Mononuclear cell (primary cell): ENCODE measurements around the gene SERPINE1. TPM values are rescaled to one million over a fixed set of nuclear protein-coding genes. Genes with fewer than 3 reads are reported as not detected.

Source experiments
- H3K27me3 ChIP-seq: 2 replicates; pipeline ENCODE4 v1.6.0; 2011; ENCODE audit warnings: low read length, control low read depth; ENCODE audit not compliant: insufficient read depth
- H3K4me1 ChIP-seq: 2 replicates; pipeline ENCODE4 v1.5.1; 2011; ENCODE audit warnings: mild to moderate bottlenecking, low read length, control low read depth; ENCODE audit not compliant: insufficient read depth
- H3K4me3 ChIP-seq: 2 replicates; pipeline ENCODE4 v1.5.1; 2011; ENCODE audit warnings: mild to moderate bottlenecking, low read length, moderate library complexity
- H3K9me3 ChIP-seq: 2 replicates; pipeline ENCODE4 v1.5.1; 2011; ENCODE audit warnings: low read depth, mild to moderate bottlenecking, control low read depth, low read length
- total RNA-seq: library from RNA; depleted of rRNA; stranded (reverse); fragments of >200 nt; gene quantifications from one replicate; pipeline ENCODE4 v1.2.3, GENCODE V29; 2012

The SERPINE1 gene
- total RNA-seq, 1 donor: 2.3 TPM

DNA sequence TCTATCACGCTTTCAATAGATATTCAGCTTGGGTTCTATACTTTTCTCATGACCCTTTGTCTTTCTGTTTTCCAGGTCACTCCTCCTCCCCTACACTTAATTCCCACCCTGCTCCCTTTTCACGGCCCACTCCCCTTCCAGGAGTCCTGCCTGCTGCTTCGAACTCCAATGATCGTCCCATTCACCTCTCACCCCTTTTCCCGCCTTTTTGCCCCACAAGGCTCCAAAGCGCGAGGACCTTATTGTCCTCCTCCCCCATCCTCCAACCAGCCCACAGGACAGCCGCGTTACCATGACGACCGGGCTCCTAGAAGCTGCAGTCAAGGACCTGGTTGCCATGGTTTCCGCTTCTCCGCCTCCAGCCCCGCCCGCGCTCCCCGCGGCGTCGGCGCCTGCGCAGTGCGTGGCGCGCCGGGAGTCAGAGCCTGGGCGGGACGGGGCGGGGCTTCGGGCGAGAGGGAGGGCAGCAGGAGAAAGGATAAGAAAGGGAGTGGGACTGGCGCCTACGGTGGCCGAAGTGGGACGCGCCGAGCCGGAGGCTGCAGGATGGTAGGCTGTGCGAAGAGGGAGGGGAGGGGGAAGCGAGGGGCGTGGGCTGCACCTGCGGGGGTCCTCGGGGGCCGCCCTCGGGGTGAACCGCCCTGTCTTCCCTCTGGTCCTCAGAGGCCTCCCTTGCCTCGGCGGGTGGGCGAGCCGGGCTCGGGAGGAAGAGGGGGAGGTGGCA, 27.2 kb downstream of the SERPINE1 start, which contains the start of gene AP1S1:
Gene AP1S1, plus strand, starts transcription at position 508 of the 724 bp plus-strand sequence. Its CDS starts 39 bp downstream, at position 547.
- H3K27me3 ChIP-seq: no peaks in the 10 kb centered on the region
- H3K4me3 ChIP-seq: peak within 1 kb of the TSS; percentile 44
- H3K4me1 ChIP-seq: peaks cover 14% of the 10 kb centered on the region
- no peaks in the 10 kb centered on the region for H3K9me3 ChIP-seq

DNA sequence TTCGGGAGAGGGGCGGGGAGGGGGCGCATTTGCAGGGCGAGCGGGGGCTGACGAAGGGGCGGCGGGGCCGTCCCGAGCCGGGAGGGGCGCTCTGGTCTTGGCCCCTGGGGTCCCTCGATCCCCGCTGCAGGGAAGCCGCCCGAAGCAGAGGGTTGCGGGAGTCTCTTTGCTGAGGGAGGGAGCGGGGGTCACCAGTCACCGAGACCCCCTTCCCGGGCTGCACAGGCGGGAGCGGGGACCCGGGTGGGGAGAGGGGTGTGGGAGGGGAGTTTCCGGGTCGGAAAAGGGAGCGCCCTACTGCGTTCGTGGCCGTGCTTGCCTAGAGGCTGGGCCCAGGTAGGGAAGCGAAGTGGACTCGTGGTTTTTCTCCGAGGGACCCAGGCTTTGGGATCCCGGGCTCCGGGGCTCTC, 27.8 kb downstream of the SERPINE1 start:
- Histone ChIP-seq H3K27me3 (no peaks in the 10 kb centered on the region), H3K4me1 (peaks cover 14% of the 10 kb centered on the region), H3K4me3 (peak overlapping the region; percentile 44), H3K9me3 (no peaks in the 10 kb centered on the region)

DNA sequence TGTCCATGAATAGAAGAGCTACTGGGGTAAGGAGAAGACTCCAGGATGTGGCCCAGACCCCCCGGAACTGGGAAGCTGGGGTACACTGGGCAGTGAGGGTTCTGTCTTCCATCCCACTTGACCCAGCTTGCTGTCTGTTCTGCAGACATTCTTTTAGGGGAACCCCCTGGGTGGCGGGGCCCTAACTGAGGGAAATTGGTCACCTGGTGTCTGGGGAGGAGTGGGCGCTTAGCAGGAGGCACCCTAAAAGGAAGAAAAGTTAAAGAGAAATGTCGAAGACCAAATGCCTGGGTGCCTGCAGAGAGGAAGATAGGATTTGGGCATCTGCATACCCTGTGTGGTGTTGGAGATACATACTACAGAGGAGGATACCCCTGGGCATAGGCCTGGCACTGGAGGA, 28.4 kb downstream of the SERPINE1 start:
- H3K27me3 ChIP-seq: no peaks in the 10 kb centered on the region
- H3K4me3 ChIP-seq: no peak overlapping the region
- H3K4me1 ChIP-seq: peaks cover 14% of the 10 kb centered on the region
- no peaks in the 10 kb centered on the region for H3K9me3 ChIP-seq

DNA sequence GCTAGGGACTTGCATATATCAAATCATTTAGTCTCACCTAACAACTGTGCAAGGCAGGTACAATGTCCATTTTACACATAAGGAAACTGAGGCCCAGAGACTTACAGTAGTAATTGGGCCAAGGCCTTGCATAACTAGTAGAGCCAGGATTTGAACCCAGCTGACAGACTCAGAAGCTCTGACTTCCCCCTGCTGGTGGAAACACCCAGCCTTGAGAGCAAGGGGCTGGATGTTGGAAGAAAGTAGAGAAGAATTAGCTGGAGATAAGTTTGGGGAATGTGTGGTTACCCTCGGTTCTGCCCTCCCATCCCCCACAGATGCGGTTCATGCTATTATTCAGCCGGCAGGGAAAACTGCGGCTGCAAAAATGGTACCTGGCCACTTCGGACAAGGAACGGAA, 29.4 kb downstream of the SERPINE1 start:
- H3K27me3 ChIP-seq: no peaks in the 10 kb centered on the region
- no peak overlapping the region for H3K4me3 ChIP-seq
- peaks cover 14% of the 10 kb centered on the region for H3K4me1 ChIP-seq
- no peaks in the 10 kb centered on the region for H3K9me3 ChIP-seq

DNA sequence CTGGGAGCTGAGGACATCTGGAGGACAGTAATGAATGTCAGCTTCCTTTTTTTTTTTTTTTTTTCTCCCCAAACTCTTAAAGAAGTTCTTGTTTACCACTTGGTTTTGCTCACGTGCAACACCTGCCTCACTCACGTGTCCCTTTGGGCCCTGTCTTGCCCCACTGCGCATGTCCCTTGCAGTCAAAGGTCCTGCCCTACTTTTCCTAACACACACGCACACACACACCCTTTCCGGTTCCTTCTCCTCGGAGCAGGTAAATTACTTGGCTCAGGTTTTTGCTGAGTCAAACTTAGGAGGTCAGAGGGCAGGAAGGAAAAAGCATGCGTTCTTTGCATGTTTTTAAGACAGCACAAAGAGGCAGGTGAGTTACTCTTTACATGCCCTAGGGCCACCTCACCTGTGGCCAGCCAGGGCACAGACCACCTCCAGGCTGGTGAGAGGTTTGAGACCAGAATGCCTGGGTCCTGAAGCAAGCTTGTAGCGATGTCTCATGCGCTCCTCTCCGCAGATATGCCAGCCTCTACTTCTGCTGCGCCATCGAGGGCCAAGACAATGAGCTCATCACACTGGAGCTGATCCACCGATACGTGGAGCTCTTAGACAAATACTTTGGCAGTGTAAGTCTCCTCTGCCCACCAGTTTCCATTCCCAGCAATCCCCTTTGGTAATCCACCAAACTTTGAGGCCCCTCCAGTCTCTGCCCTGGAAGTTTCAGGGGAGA, 30.1 kb downstream of the SERPINE1 start:
- no peaks in the 10 kb centered on the region for H3K9me3 ChIP-seq
- H3K27me3 ChIP-seq: peaks cover 1% of the 10 kb centered on the region
- no peak overlapping the region for H3K4me3 ChIP-seq

DNA sequence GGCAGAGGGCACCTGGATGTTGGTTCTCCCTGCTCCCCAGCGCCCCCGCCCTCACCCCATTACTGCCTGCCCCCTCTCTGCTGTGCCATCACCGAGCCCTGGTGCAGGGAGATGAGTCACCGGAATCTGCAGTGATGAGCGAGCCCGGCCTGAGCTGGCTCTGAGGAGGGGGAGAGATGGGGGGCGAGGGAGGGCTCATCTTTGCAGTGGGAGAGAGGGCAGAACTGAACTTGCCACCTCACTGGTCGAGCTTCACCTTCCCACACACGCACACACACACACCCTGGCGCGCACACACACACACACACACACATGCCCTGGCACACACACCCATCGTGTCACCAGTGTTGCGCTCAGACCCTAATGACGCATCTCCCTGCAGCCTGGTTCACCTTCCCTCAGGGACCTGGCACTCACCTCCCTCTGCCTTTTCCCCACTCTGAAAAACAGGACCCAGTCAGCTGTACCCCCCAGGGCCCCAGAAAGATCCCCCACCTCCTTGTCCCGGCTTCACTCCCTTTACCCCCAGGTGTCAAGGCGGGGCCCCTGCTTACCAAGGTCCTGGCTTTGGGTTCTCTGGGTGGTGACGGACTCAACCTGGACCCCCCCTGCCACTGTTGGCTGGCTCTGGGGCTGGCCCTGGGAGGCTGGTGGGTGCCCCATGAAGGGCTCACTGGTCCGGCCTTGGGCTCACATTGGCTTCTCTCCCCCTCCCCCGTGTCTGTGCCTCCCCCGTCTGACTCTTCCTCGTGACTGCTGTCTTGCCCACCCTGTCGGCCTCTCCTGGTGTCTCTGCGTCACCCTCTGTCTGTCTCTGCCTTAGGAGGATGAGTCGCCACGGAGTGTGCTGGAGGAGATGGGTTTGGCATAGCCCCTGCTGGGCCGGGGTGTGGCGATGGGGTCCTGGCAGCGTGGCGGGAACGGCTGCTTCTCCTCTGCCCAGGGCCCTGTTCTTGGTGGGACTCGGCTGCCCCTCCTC, 33.1 kb downstream of the SERPINE1 start:
- no peaks in the 10 kb centered on the region for H3K9me3 ChIP-seq
- no peak overlapping the region for H3K4me3 ChIP-seq
- H3K27me3 ChIP-seq: peaks cover 21% of the 10 kb centered on the region
- H3K4me1 ChIP-seq: peaks cover 31% of the 10 kb centered on the region

More for the DNA sequence above, 30.1 kb downstream of the SERPINE1 start:
- H3K4me1 ChIP-seq: peaks cover 14% of the 10 kb centered on the region

DNA sequence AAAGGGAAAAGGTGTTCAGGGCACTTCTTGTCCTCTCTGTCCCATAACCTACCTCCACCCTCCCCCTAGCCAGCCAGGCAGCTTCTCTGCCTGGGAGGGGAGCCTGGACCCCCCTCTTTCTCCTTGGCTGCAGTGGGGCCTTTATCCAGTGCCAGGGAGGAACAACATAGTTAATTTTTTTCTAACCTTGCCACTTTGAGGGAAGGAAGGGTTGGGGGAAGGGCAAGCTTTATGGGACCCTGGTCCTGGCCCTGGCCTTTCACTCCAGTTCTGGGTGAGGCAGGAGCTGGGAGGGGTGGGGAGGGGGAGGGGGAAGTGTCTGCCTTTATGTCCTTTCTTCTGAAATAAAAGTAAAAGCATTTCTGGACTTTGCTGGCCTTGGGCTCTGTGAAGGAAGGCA, 34.0 kb downstream of the SERPINE1 start:
- Histone ChIP-seq H3K4me1 (peaks cover 34% of the 10 kb centered on the region), H3K9me3 (no peaks in the 10 kb centered on the region), H3K27me3 (peaks cover 26% of the 10 kb centered on the region), H3K4me3 (no peak overlapping the region)

DNA sequence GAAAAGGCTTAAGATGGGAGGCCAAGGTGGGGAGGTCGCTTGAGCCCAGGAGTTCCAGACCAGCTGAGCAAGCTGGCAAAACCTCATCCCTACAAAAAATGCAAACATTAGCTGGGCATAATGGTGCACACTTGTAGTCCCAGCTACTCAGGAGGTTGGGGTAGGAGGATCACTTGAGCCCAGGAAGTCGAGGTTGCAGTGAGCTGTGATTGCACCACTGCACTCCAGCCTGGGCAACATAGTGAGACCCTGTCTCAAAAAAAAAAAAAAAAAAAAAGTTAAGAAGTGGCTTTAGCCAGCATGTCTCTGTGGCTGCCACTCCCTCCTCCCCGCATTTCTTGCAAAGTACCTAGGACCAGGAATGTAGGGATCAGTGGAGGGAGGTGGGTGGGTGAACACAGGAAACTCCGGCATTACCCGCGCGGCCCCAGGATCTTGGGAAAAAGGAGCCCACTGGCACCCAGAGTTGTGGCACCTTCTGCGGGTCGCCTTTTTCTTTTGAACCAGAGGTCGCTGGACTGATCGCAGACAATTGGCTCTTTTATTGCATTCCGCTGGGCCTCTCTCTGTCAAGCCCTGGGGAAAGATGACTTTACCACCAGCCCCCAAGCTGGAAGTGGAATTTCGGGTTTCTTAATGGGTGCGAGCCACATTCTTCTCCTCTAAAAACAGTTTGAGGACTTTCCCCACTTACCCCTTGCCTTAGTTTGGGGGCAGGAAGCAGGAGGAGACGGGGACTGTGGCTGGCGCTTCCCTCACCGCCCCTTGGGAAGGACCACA, 35.0 kb downstream of the SERPINE1 start:
- Histone ChIP-seq H3K27me3 (peaks cover 32% of the 10 kb centered on the region), H3K9me3 (no peaks in the 10 kb centered on the region), H3K4me1 (peaks cover 37% of the 10 kb centered on the region), H3K4me3 (no peak overlapping the region)

DNA sequence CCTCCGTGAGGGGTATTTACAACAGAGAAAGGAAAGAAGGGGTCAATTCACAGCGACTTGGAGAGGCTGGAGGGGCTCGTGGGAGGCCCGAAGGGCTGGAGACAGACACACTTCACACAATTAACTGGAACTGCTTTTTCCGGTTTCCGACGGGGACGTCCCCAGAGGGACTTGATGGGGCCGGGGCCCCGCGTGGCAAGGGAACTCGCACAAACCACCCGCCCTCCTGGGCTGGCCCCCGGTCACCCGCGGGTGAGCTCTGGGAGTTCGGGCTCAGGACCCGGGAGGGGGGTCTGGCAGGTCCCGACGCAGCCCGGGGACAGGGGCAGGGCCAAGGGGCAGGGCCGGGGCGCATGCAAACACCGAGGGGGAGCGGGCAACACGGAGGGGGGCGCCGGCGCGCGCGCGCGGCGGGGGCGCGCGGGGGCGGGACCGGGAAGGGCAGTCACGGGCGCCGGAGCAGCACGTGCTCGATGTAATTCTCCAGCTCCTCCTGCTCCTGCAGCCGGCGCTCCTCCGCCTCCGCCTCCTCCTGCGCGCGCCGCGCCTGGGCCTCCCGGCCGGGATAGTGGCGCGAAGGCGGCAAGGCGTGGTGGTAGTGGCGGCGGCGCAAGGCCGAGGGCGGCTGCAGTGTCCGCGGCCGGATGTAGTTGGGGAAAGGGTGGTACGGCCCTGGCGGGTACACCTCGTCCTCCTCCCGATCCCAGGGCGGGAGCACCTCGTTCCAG, 35.8 kb downstream of the SERPINE1 start:
- H3K4me1 ChIP-seq: peaks cover 37% of the 10 kb centered on the region
- peaks cover 40% of the 10 kb centered on the region for H3K27me3 ChIP-seq
- no peaks in the 10 kb centered on the region for H3K9me3 ChIP-seq
- no peak overlapping the region for H3K4me3 ChIP-seq

DNA sequence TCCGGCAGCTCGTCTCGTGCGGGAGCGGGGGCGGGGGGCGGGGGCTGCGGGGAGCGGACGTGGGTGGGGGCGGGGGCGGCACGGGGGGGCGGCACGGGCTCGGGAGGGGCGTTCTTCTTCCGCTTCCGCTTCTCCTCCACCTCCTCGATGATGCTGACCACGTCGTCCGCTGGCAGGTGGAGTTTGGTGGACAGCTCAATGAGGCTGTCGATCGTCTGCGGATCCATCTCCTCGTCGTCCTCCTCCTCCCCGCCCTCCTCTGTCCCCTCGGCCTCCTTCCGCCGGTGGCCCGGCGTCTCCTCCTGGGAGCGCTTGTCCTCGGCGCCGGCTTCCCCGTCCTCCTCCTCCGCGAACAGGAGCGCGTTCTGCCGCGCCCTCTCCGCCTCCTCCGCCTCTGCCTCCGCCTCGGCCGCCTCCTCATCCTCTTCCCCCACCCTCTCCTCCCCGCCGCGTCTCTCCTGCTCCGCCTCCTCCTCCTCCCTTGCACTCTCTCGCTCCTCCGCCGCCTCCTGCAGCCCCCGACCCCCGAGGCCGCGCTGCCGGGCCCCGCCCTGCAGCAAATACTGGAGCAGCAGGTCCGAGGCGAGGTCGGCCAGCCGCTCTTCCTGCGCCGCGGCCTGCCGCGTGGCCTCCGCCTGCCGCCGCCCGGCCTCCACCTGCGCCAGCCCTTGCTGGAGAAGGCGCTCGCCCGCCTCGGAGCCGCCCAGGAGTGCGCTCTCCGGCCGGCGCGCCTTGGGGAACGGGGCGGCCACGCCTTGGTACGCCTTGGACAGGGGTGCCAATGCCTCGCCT, 36.6 kb downstream of the SERPINE1 start:
- H3K4me3 ChIP-seq: no peak overlapping the region
- H3K4me1 ChIP-seq: peaks cover 37% of the 10 kb centered on the region
- no peaks in the 10 kb centered on the region for H3K9me3 ChIP-seq
- peaks cover 47% of the 10 kb centered on the region for H3K27me3 ChIP-seq

DNA sequence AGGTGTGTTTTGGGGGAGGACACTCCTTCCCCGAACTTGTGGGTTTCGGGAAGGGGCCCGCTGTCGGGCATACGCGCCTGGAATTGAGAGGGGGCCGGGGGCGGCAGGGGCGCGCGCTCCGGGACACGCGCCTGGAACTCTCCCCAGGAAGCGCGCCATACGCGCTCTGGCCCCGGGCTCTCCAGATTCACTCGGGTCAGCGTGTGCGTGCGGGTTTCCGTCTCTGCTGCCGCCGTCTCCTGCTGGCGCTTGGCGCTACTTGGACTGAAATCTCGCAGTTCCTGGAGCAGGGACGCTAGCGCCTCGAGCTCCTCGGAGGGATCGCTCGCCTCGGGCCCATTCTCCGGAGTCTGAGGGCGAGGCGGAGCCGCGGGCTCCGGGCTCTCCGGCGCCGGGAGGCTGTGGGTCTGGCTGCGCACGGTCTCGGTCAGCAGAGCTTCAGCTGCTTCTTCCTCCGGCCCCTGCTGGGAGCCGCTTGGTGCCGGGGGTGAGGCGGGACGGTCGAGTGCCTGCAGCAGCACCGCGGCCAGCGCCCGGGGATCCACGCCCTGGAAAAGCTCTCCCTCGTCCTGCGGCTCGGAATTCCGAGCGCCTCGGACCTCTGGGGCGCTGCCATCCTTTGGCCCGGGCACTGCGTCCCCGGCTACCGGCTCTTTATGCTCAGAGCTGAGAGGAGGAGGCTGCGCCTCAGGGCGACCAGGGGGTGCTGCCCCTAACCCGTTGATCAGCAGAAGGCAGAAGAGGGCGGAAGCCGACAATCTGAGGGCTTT, 37.4 kb downstream of the SERPINE1 start:
- Histone ChIP-seq H3K27me3 (peaks cover 55% of the 10 kb centered on the region), H3K4me3 (no peak overlapping the region)

DNA sequence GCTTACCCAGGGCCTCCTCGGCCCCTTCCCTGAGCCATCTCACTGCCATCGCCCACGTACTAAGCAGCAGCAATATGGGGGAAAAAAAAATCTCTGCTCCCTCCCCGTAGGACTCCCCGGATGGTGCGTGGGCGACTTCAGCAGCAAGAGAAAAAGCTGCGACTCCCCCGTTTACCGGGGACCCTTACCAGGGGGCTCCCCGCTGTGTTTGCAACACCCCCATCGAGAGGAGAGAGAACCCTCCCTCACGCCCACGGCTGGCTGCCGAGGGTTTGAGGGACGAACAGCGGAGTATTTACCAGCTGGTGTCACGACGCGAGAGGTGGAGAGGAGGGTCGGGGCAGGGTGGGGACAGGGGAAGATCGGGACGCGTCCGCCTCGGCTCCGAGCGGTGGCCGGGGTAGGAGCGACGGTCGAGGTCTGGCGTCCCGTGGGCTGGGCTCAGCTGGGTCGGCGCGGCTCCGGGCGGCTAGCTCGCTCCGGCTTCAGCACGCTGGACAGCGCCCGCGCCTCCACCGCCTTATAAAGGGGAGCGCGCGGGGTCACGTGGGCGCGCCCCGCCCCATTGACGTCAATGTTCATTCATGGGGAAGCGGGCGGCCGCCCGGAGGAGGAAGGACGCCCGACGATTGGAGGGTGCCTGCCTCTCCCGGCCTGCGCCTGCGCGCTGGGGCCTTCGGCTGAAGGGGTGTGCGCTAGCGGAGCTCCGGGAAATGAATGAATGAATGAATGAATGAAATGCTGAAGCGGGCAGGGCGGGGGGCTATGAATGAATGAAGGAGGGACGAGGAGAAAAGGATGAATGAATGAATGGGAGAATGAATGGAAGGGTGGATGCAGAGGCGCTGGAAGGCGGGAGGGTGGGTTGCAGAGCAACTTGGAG, 38.4 kb downstream of the SERPINE1 start, which contains the start of gene VGF:
Gene VGF, minus strand, starts transcription at position 495 of the 883 bp plus-strand sequence. CDS start 726 bp downstream, outside the sequence.
- no peaks in the 10 kb centered on the region for H3K9me3 ChIP-seq
- H3K4me1 ChIP-seq: peaks cover 48% of the 10 kb centered on the region

More for the DNA sequence above, 37.4 kb downstream of the SERPINE1 start:
- Histone ChIP-seq H3K4me1 (peaks cover 38% of the 10 kb centered on the region), H3K9me3 (no peaks in the 10 kb centered on the region)

More for the DNA sequence above, 38.4 kb downstream of the SERPINE1 start, which contains the start of gene VGF:
- Histone ChIP-seq H3K27me3 (peaks cover 66% of the 10 kb centered on the region), H3K4me3 (no peak within 1 kb of the TSS)
